CD8-positive, alpha-beta memory T cell (primary cell): Measurements from ENCODE around the gene C1orf174. TPM values are rescaled to one million over a fixed set of nuclear protein-coding genes. Genes with fewer than 3 reads are reported as not detected.

Experiments used
- CTCF ChIA-PET: fragments of 350-600 bp; sonication (Branson Sonifier 250); formaldehyde crosslinking; loops from one replicate; lab custom pipeline; 2021; ENCODE audit warnings: antibody characterized with exemption; lab: Charles Lee
- POLR2A ChIA-PET: fragments of 350-600 bp; sonication (Branson Sonifier 250); formaldehyde crosslinking; loops from one replicate; lab custom pipeline; 2021; ENCODE audit warnings: antibody characterized with exemption; lab: Charles Lee
- DNase-seq, 5 donors: peaks; one replicate each; pipeline versions ENCODE4 v3.0.0 to v3.0.0-alpha.2; 2020 to 2022; ENCODE audit warnings: mixed read lengths in 1 of 5
- H3K27ac ChIP-seq: one replicate; pipeline ENCODE4 v1.7.0; 2013; ENCODE audit warnings: low read depth, mild to moderate bottlenecking, low read length, moderate library complexity
- H3K27me3 ChIP-seq: 2 replicates; pipeline ENCODE4 v1.7.0; 2013; ENCODE audit warnings: low read length, mild to moderate bottlenecking; ENCODE audit not compliant: insufficient read depth, poor library complexity, severe bottlenecking
- H3K36me3 ChIP-seq: 2 replicates; pipeline ENCODE4 v1.7.0; 2013; ENCODE audit warnings: mild to moderate bottlenecking, low read length, moderate library complexity; ENCODE audit not compliant: insufficient read depth
- H3K4me1 ChIP-seq: 2 replicates; pipeline ENCODE4 v1.7.0; 2013; ENCODE audit warnings: mild to moderate bottlenecking, low read length, moderate library complexity; ENCODE audit not compliant: insufficient read depth
- H3K4me3 ChIP-seq: 2 replicates; pipeline ENCODE4 v1.7.0; 2013; ENCODE audit warnings: mild to moderate bottlenecking, low read length
- H3K9me3 ChIP-seq: 2 replicates; pipeline ENCODE4 v1.7.0; 2013; ENCODE audit warnings: mild to moderate bottlenecking, low read length
- H3K27ac Mint-ChIP-seq, 8 donors: one replicate each; pipeline ENCODE4 v1.8.0; 2020 to 2021; ENCODE audit warnings: mixed read lengths in 8 of 8, mild to moderate bottlenecking in 6 of 8, inconsistent platforms in 3 of 8, moderate library complexity in 3 of 8
- H3K27me3 Mint-ChIP-seq, 2 donors: one replicate each; pipeline ENCODE4 v1.8.0; 2020 to 2021; ENCODE audit warnings: mixed read lengths in 2 of 2, mild to moderate bottlenecking in 1 of 2, moderate library complexity in 1 of 2
- H3K36me3 Mint-ChIP-seq, 3 donors: one replicate each; pipeline ENCODE4 v1.8.0; 2020 to 2021; ENCODE audit warnings: mixed read lengths in 3 of 3, inconsistent platforms in 1 of 3, mild to moderate bottlenecking in 1 of 3
- H3K4me1 Mint-ChIP-seq, 3 donors: one replicate each; pipeline ENCODE4 v1.8.0; 2020 to 2021; ENCODE audit warnings: mixed read lengths in 3 of 3, inconsistent platforms in 1 of 3, mild to moderate bottlenecking in 1 of 3
- H3K4me3 Mint-ChIP-seq, 7 donors: one replicate each; pipeline ENCODE4 v1.8.0; 2020 to 2021; ENCODE audit warnings: mixed read lengths in 7 of 7, mild to moderate bottlenecking in 6 of 7, moderate library complexity in 4 of 7, inconsistent platforms in 2 of 7
- H3K9me3 Mint-ChIP-seq, 5 donors: one replicate each; pipeline ENCODE4 v1.8.0; 2020 to 2022; ENCODE audit warnings: mixed read lengths in 5 of 5, mild to moderate bottlenecking in 3 of 5, moderate library complexity in 2 of 5, inconsistent platforms in 1 of 5
- polyA plus RNA-seq: library from polyadenylated mRNA; unstranded; fragments of 300-500 nt; fragmentation: Illumina TruSeq; gene quantifications from one replicate; pipeline ENCODE4 v1.2.3, GENCODE V29; 2021
- total RNA-seq, 2 experiments: library from RNA; stranded (reverse); gene quantifications; one replicate each; pipeline ENCODE4 v1.2.3, GENCODE V29; 2021

The C1orf174 gene
- total and polyA plus RNA-seq, 3 experiments from 2014 or later, result 31.1 to 51.8 (median 49.7) TPM

DNA sequence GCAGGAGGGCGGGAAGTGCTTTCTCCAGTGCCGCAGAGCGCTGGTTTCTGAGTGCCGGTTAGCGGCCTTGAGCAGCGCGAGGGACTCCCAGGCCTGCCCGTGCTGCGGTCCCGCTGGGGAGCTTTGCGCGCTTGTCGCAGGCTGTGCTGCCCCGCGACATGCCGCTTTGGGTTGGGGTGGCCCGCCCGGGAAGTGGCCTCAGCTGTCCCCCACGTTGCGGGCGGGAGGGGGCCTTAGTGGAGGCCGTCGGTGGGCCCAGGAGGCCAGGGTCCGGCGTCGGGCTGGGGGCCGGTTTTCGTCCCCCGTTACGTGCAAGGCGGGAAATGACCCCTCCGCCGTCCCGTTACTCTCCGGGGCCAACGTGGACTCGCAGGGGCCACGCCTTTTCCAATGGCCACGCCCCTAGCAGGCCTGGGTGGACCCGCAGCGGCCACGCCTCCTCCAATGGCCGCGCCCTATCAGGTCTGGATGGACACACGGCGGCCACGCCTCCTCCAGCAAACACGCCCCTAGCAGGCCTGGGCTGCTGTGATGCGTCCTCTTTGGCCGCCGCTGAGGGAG lies 977 bp upstream of the C1orf174 start:
- H3K27ac ChIP-seq, result peak overlapping the region; percentile 91
- peaks cover 32 to 62% (median 54%) of the 10 kb centered on the region in 3 donors for H3K4me1 Mint-ChIP-seq
- no peaks in the 10 kb centered on the region for H3K27me3 ChIP-seq
- ChIA-PET POLR2A (interaction anchor here (0.6 to 2.3 kb wide), 3 partner anchors 11 to 277 kb away, joined by 3 to 18 read pairs (median 14); partner anchors contain the start of genes CEP104 and DFFB), CTCF (interaction anchor here (1.3 to 3.0 kb wide), 2 partner anchors 17 to 43 kb away, joined by 3 to 9 read pairs; partner anchors contain the start of gene DFFB)
- DNase-seq, result peak in 4 of 5 donors; percentile 78 to 88 (median 82)
- H3K4me3 ChIP-seq, result peak overlapping the region; percentile 91
- H3K36me3 ChIP-seq, result no peaks in the 10 kb centered on the region
- peaks cover 6 to 26% (median 12%) of the 10 kb centered on the region in 3 donors for H3K36me3 Mint-ChIP-seq
- peaks cover 13% of the 10 kb centered on the region for H3K9me3 ChIP-seq
- peaks cover 49% of the 10 kb centered on the region for H3K4me1 ChIP-seq
- peak overlapping the region; percentile 84 to 98 (median 95) for H3K27ac Mint-ChIP-seq
- H3K27me3 Mint-ChIP-seq, result peaks cover 0 to 1% of the 10 kb centered on the region in 2 donors
- H3K4me3 Mint-ChIP-seq, result peak overlapping the region; percentile 87 to 97 (median 95)
- peaks cover 2 to 12% (median 11%) of the 10 kb centered on the region in 5 donors for H3K9me3 Mint-ChIP-seq

DNA sequence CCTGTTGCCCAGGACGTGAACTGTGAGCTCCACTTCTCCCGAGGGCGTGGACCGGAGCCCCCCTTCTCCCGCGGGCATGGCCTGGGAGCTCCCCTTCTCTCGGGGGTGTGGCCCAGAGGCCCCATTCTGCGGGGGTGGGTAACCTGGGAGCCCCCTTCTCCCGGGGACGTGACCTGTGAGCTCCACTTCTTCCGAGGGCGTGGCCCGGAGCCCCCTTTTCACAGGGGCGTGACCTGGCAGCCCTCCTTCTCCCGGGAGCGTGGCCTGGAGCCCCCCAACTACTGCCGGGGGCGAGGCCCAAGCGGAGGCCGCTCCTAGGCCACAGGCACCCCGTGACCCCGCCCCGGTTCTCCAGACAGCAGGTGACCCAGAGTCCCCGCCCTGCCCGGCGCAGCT lies 320 bp downstream of the C1orf174 start:
- peaks cover 5% of the 10 kb centered on the region for H3K36me3 ChIP-seq
- Mint-ChIP-seq H3K27ac (peak overlapping the region; percentile 84 to 98 (median 95)), H3K4me1 (peaks cover 32 to 67% (median 54%) of the 10 kb centered on the region in 3 donors), H3K27me3 (peaks cover 0 to 1% of the 10 kb centered on the region in 2 donors), H3K4me3 (peak overlapping the region; percentile 87 to 97 (median 95)), H3K9me3 (peaks cover 2 to 12% (median 11%) of the 10 kb centered on the region in 5 donors), H3K36me3 (peaks cover 6 to 36% (median 12%) of the 10 kb centered on the region in 3 donors)
- H3K27ac ChIP-seq, result peak overlapping the region; percentile 91
- H3K4me1 ChIP-seq, result peaks cover 49% of the 10 kb centered on the region
- no peaks in the 10 kb centered on the region for H3K27me3 ChIP-seq
- peaks cover 13% of the 10 kb centered on the region for H3K9me3 ChIP-seq
- ChIA-PET POLR2A (interaction anchor here (0.7 to 2.3 kb wide), 5 partner anchors 10 to 103 kb away, joined by 3 to 18 read pairs (median 5); partner anchors contain the start of genes CEP104, DFFB and LRRC47), CTCF (interaction anchor here (1.9 to 3.0 kb wide), 2 partner anchors 16 to 42 kb away, joined by 9 to 15 read pairs; partner anchors contain the start of genes CEP104 and DFFB)
- peak overlapping the region; percentile 91 for H3K4me3 ChIP-seq
- peak in 1 of 5 donors; percentile 82 for DNase-seq

DNA sequence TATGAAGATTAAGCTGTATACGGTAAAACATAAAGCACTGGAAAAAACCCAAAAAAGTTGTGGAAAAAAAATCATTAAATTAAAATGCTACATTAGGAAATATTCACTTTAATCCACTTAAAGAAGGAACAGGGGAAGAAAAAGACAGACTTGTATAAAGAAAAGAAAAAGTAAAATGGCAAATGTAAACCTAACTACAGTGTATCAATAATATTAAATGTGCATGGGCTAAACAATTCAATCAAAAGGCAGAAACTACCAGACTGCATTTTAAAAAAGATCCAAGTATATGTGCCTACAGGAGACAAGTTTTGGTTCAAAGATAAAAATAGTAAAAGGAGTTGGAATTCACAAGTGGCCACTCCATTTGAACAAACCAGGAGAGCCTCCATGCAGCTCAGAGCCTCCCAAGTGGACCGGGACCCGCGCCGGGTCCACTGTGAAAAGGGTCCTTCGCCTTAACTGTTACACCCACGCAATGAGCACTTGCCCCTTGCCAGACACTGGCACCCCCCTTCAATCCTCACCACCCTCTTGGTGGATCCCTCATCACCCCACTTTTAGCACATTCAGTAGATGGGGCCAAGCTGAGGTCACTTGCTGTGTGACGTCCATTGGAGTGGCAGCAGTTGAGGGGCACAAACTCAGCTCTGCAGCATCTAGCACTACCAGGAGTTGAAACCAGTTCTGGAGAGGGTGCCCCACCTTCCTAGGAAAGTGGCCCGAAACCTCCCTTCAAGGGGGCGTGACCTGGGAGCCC lies 898 bp downstream of the C1orf174 start:
- Histone ChIP-seq H3K9me3 (peaks cover 13% of the 10 kb centered on the region), H3K27me3 (no peaks in the 10 kb centered on the region), H3K4me1 (peaks cover 43% of the 10 kb centered on the region), H3K4me3 (peak overlapping the region; percentile 91), H3K27ac (peak overlapping the region; percentile 91), H3K36me3 (peaks cover 6% of the 10 kb centered on the region)
- ChIA-PET CTCF (interaction anchor here (1.9 to 3.0 kb wide), 2 partner anchors 15 to 42 kb away, joined by 9 to 15 read pairs; partner anchors contain the start of genes CEP104 and DFFB), POLR2A (interaction anchor here (1.0 to 2.3 kb wide), 4 partner anchors 9 to 103 kb away, joined by 3 to 18 read pairs (median 10); partner anchors contain the start of genes CEP104, DFFB and LRRC47)
- H3K4me1 Mint-ChIP-seq, result peaks cover 32 to 67% (median 54%) of the 10 kb centered on the region in 3 donors
- DNase-seq, result no peak
- H3K27me3 Mint-ChIP-seq, result peaks cover 0 to 1% of the 10 kb centered on the region in 2 donors
- peaks cover 6 to 37% (median 12%) of the 10 kb centered on the region in 3 donors for H3K36me3 Mint-ChIP-seq
- peak overlapping the region; percentile 59 to 91 (median 84) for H3K27ac Mint-ChIP-seq
- H3K4me3 Mint-ChIP-seq, result peak overlapping the region; percentile 87 to 97 (median 95)
- peaks cover 2 to 12% (median 11%) of the 10 kb centered on the region in 5 donors for H3K9me3 Mint-ChIP-seq

DNA sequence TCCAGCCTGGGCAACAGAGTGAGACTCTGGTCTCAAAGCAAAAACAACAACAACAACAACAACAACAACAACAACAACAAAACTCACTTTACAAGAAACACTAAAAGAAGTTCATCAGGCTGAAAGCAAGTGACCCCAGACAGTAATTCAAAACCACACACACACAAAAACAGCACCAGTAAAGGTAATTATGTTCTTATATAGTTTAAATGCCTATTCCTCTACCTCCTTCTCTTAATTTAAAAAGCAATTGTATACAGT lies 1.7 kb downstream of the C1orf174 start:
- Histone ChIP-seq H3K4me3 (no peak overlapping the region), H3K27ac (no peak overlapping the region), H3K36me3 (peaks cover 6% of the 10 kb centered on the region), H3K27me3 (no peaks in the 10 kb centered on the region), H3K4me1 (peaks cover 35% of the 10 kb centered on the region), H3K9me3 (peaks cover 13% of the 10 kb centered on the region)
- Mint-ChIP-seq H3K27me3 (peaks cover 0 to 1% of the 10 kb centered on the region in 2 donors), H3K4me1 (peaks cover 32 to 60% (median 49%) of the 10 kb centered on the region in 3 donors), H3K36me3 (peaks cover 6 to 40% (median 12%) of the 10 kb centered on the region in 3 donors), H3K9me3 (peaks cover 2 to 12% (median 11%) of the 10 kb centered on the region in 5 donors), H3K27ac (peak overlapping the region in 5 of 8 donors; percentile 27 to 91 (median 83)), H3K4me3 (peak overlapping the region in 4 of 7 donors; percentile 15 to 96 (median 91))
- DNase-seq, result no peak
- ChIA-PET CTCF (no interaction called here), POLR2A (no interaction called here)

GRCh38 chr1:3896396-3897000 lies 3.6 kb downstream of the C1orf174 start:
- Mint-ChIP-seq H3K27ac (peak overlapping the region in 3 of 8 donors; percentile 4 to 85 (median 63)), H3K27me3 (no peaks in the 10 kb centered on the region), H3K36me3 (peaks cover 9 to 50% (median 12%) of the 10 kb centered on the region in 3 donors), H3K9me3 (peaks cover 2 to 12% (median 11%) of the 10 kb centered on the region in 5 donors), H3K4me3 (peak overlapping the region in 1 of 7 donors; percentile 32), H3K4me1 (peaks cover 30 to 54% (median 40%) of the 10 kb centered on the region in 3 donors)
- Histone ChIP-seq H3K4me3 (no peak overlapping the region), H3K4me1 (peaks cover 16% of the 10 kb centered on the region), H3K9me3 (peaks cover 13% of the 10 kb centered on the region), H3K27me3 (no peaks in the 10 kb centered on the region), H3K27ac (no peak overlapping the region), H3K36me3 (peaks cover 6% of the 10 kb centered on the region)
- DNase-seq, result no peak
- ChIA-PET POLR2A (no interaction called here), CTCF (interaction anchor here (1.1 to 1.5 kb wide), 2 partner anchors 39 to 121 kb away, joined by 3 to 4 read pairs; partner anchors contain the start of genes CEP104 and DFFB)

DNA sequence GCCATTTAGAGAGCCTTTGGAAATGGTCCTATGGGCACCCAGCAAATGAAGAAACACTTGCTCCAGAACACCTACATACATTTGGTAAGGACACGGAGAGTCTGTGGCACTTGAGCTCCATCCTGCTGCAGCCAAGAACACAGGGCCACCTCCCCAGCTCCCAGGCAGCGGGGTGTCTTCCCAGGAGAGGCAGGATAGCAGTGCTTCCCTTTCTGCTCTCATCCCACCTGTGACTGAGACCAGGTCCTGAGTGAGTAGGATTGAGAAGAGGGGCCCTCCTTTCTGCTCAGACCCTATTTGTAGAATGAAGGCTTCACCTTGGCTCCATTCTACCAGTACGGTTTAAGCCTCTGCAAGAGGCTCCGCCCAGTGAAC lies 4.1 kb downstream of the C1orf174 start:
- peaks cover 2 to 12% (median 11%) of the 10 kb centered on the region in 5 donors for H3K9me3 Mint-ChIP-seq
- H3K27ac Mint-ChIP-seq, result peak overlapping the region in 3 of 8 donors; percentile 7 to 63 (median 60)
- no peak overlapping the region for H3K27ac ChIP-seq
- H3K27me3 ChIP-seq, result no peaks in the 10 kb centered on the region
- H3K36me3 Mint-ChIP-seq, result peaks cover 9 to 53% (median 12%) of the 10 kb centered on the region in 3 donors
- CTCF ChIA-PET, result interaction anchor here (1.1 to 1.5 kb wide), 2 partner anchors 38 to 120 kb away, joined by 3 to 4 read pairs; partner anchors contain the start of genes CEP104 and DFFB
- POLR2A ChIA-PET, result no interaction called here
- peaks cover 7% of the 10 kb centered on the region for H3K36me3 ChIP-seq
- no peak overlapping the region for H3K4me3 ChIP-seq
- H3K9me3 ChIP-seq, result peaks cover 13% of the 10 kb centered on the region
- H3K27me3 Mint-ChIP-seq, result no peaks in the 10 kb centered on the region
- H3K4me3 Mint-ChIP-seq, result peak overlapping the region in 1 of 7 donors; percentile 32
- DNase-seq, result no peak
- H3K4me1 ChIP-seq, result peaks cover 14% of the 10 kb centered on the region
- H3K4me1 Mint-ChIP-seq, result peaks cover 32 to 60% (median 42%) of the 10 kb centered on the region in 3 donors

DNA sequence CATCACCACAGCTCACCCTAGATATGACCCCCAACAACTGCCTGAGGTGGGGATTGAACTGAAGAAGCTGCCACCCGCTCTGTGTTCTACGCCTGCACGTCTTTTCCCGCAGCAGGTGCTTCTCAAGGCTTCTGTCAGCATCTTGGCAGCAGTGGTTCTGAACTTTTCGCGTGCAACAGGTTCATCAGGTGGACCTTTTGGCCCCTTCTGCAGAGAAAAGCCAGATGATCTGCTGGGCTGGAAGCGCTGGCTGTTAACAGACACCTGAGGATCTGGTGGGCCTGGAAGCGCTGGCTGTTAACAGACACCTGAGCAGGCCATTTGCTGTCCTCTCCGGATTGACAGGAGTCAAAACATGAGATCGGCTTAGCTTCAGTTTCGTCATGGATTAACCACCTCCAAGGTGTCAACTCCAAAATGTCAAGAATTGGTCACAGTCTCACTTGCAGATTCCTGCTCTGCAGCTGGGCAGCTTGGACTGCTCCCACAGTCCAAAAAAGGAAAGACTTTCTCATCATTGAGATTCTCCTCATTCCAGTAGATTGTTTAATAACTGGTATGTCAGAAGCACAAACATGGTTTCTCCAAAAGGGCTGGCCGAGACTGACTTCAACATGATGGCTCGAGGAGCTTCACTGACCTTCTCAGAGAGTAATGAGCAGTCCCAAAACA lies 4.7 kb downstream of the C1orf174 start:
- peaks cover 12% of the 10 kb centered on the region for H3K36me3 ChIP-seq
- no peak overlapping the region for H3K4me3 ChIP-seq
- Mint-ChIP-seq H3K4me3 (peak overlapping the region in 1 of 7 donors; percentile 32), H3K27me3 (no peaks in the 10 kb centered on the region), H3K4me1 (peaks cover 35 to 60% (median 47%) of the 10 kb centered on the region in 3 donors), H3K27ac (peak overlapping the region in 4 of 8 donors; percentile 21 to 63 (median 44)), H3K9me3 (peaks cover 2 to 12% (median 11%) of the 10 kb centered on the region in 5 donors), H3K36me3 (peaks cover 9 to 54% (median 12%) of the 10 kb centered on the region in 3 donors)
- no peak overlapping the region for H3K27ac ChIP-seq
- H3K9me3 ChIP-seq, result peaks cover 13% of the 10 kb centered on the region
- no peaks in the 10 kb centered on the region for H3K27me3 ChIP-seq
- peak in 1 of 5 donors; percentile 31 for DNase-seq
- ChIA-PET CTCF (interaction anchor here (1.1 kb wide), 1 partner anchor 120 kb away, joined by 3 read pairs; no protein-coding TSS in a partner anchor), POLR2A (interaction anchor here (0.5 kb wide), 1 partner anchor 128 kb away, joined by 4 read pairs; no protein-coding TSS in a partner anchor)
- H3K4me1 ChIP-seq, result peaks cover 19% of the 10 kb centered on the region
